Activated naive CD4-positive, alpha-beta T cell treated with anti-CD3 and anti-CD28 coated beads, Interleukin-2, amount 50 U/mL, for 16 hours (primary cell): Measurements from ENCODE around the gene MAPK1.
"Not testable (repeated sequence)": the region's sequence is repeated elsewhere in the genome, so short reads cannot be mapped to it uniquely, and the experiment has no call there.

Source experiments
- DNase-seq: peaks from one replicate; pipeline ENCODE4 v3.0.0-alpha.2; 2020

MAPK1 gene

GRCh38 chr22:21867528-21868266 lies at the start of gene MAPK1:
Gene MAPK1, minus strand, starts transcription at chr22:21867645. Its CDS starts 205 bp downstream, at chr22:21867440.
- peak; percentile 95 for DNase-seq

GRCh38 chr22:21916309-21916918 lies 49.0 kb upstream of the MAPK1 start:
- DNase-seq = no peak

GRCh38 chr22:21915624-21916308 lies 48.3 kb upstream of the MAPK1 start:
- DNase-seq = no peak

- not testable (repeated sequence) for DNase-seq
Observed at GRCh38 chr22:21914033-21914642, 46.7 kb upstream of the MAPK1 start.

GRCh38 chr22:21910367-21910766 lies 42.9 kb upstream of the MAPK1 start:
- DNase-seq = not testable (repeated sequence)

GRCh38 chr22:21909871-21910270 lies 42.4 kb upstream of the MAPK1 start:
- DNase-seq = no peak

GRCh38 chr22:21907638-21908522 lies 40.4 kb upstream of the MAPK1 start:
- no peak for DNase-seq

GRCh38 chr22:21905234-21905633 lies 37.8 kb upstream of the MAPK1 start:
- not testable (repeated sequence) for DNase-seq

GRCh38 chr22:21904250-21904789 lies 36.9 kb upstream of the MAPK1 start:
- DNase-seq = no peak

- DNase-seq = no peak
Observed at GRCh38 chr22:21903283-21903682, 35.8 kb upstream of the MAPK1 start.

GRCh38 chr22:21902296-21903087 lies 35.0 kb upstream of the MAPK1 start:
- no peak for DNase-seq

- DNase-seq = no peak
Observed at GRCh38 chr22:21898354-21898896, 31.0 kb upstream of the MAPK1 start.

GRCh38 chr22:21896951-21897513 lies 29.6 kb upstream of the MAPK1 start:
- DNase-seq = no peak

- DNase-seq = not testable (repeated sequence)
Observed at GRCh38 chr22:21896275-21896674, 28.8 kb upstream of the MAPK1 start.

GRCh38 chr22:21894799-21895198 lies 27.4 kb upstream of the MAPK1 start:
- no peak for DNase-seq

GRCh38 chr22:21889251-21889990 lies 22.0 kb upstream of the MAPK1 start:
- DNase-seq = no peak

- no peak for DNase-seq
Observed at GRCh38 chr22:21887841-21888240, 20.4 kb upstream of the MAPK1 start.

- DNase-seq = not testable (repeated sequence)
Observed at GRCh38 chr22:21883930-21884329, 16.5 kb upstream of the MAPK1 start.

GRCh38 chr22:21882754-21883333 lies 15.4 kb upstream of the MAPK1 start:
- DNase-seq = not testable (repeated sequence)
